ENCODE results near the gene HOXB4.

The HOXB4 gene

GRCh38 chr17:48594538-48595277 is 16.6 kb upstream of the HOXB4 start:
- Mint-ChIP-seq H3K36me3 (ENCODE audit: low read depth) (peaks cover 99% of the 10 kb centered on the region), H3K27me3 (ENCODE audit: low read depth, poor library complexity) (peaks cover 27% of the 10 kb centered on the region), H3K4me1 (peaks cover 39% of the 10 kb centered on the region), H3K4me3 (peak overlapping the region; percentile 99), H3K9me3 (peaks cover 4% of the 10 kb centered on the region), H3K27ac (peak overlapping the region; percentile 99)
- DNase-seq = no peak
- no peak for TF ChIP-seq CTCF (IDR thresholded peaks at IDR 0.05)

GRCh38 chr17:48593840-48594537 is 15.8 kb upstream of the HOXB4 start:
- H3K4me1 Mint-ChIP-seq = peaks cover 31% of the 10 kb centered on the region
- H3K36me3 Mint-ChIP-seq (ENCODE audit: low read depth) = peaks cover 99% of the 10 kb centered on the region
- H3K9me3 Mint-ChIP-seq = peaks cover 4% of the 10 kb centered on the region
- peaks cover 26% of the 10 kb centered on the region for H3K27me3 Mint-ChIP-seq (ENCODE audit: low read depth, poor library complexity)
- peak overlapping the region; percentile 99 for H3K27ac Mint-ChIP-seq
- H3K4me3 Mint-ChIP-seq = peak overlapping the region; percentile 99
- TF ChIP-seq CTCF (IDR thresholded peaks at IDR 0.05) = peak; percentile 95
- DNase-seq = peak; percentile 94

GRCh38 chr17:48593126-48593829 is 15.1 kb upstream of the HOXB4 start, which contains the start of gene HOXB5:
Gene HOXB5, minus strand, starts transcription at chr17:48593779. Its CDS starts 97 bp downstream, at chr17:48593682.
- DNase-seq = peak; percentile 59
- H3K27ac Mint-ChIP-seq = peak within 1 kb of the TSS; percentile 99
- peaks cover 4% of the 10 kb centered on the region for H3K9me3 Mint-ChIP-seq

GRCh38 chr17:48592577-48592976 is 14.4 kb upstream of the HOXB4 start:
- Mint-ChIP-seq H3K36me3 (ENCODE audit: low read depth) (peaks cover 99% of the 10 kb centered on the region), H3K27me3 (ENCODE audit: low read depth, poor library complexity) (peaks cover 26% of the 10 kb centered on the region), H3K9me3 (peaks cover 4% of the 10 kb centered on the region), H3K4me3 (peak overlapping the region; percentile 99), H3K4me1 (peaks cover 20% of the 10 kb centered on the region), H3K27ac (peak overlapping the region; percentile 99)
- no peak for DNase-seq
- no peak for TF ChIP-seq CTCF (IDR thresholded peaks at IDR 0.05)

More at GRCh38 chr17:48593126-48593829, 15.1 kb upstream of the HOXB4 start, which contains the start of gene HOXB5:
- peak within 1 kb of the TSS; percentile 99 for H3K4me3 Mint-ChIP-seq
- peaks cover 30% of the 10 kb centered on the region for H3K27me3 Mint-ChIP-seq (ENCODE audit: low read depth, poor library complexity)
- no peak for TF ChIP-seq CTCF (IDR thresholded peaks at IDR 0.05)
- peaks cover 24% of the 10 kb centered on the region for H3K4me1 Mint-ChIP-seq
- H3K36me3 Mint-ChIP-seq (ENCODE audit: low read depth) = peaks cover 99% of the 10 kb centered on the region

- H3K36me3 Mint-ChIP-seq (ENCODE audit: low read depth) = peaks cover 99% of the 10 kb centered on the region
- peak overlapping the region; percentile 100 for H3K27ac Mint-ChIP-seq
- H3K9me3 Mint-ChIP-seq = peaks cover 4% of the 10 kb centered on the region
- H3K4me1 Mint-ChIP-seq = peaks cover 20% of the 10 kb centered on the region
- DNase-seq = no peak
- peak overlapping the region; percentile 99 for H3K4me3 Mint-ChIP-seq
- TF ChIP-seq CTCF (IDR thresholded peaks at IDR 0.05) = no peak
- peaks cover 25% of the 10 kb centered on the region for H3K27me3 Mint-ChIP-seq (ENCODE audit: low read depth, poor library complexity)
Measured at GRCh38 chr17:48592057-48592514, 13.9 kb upstream of the HOXB4 start.

All from nephron progenitor cell (in vitro differentiated cells).